ENCODE data around the gene SLC38A3.

The SLC38A3 gene

GRCh38 chr3:50204804-50205412 lies at the start of gene SLC38A3:
TSS of gene SLC38A3 (plus strand) at chr3:50205271. CDS start at chr3:50214200, 8,929 bp downstream.
- no peak for DNase-seq (ENCODE audit: low read depth)

GRCh38 chr3:50155491-50155878 lies 49.6 kb upstream of the SLC38A3 start:
- no peak for DNase-seq (ENCODE audit: low read depth)

GRCh38 chr3:50155891-50156290 lies 49.2 kb upstream of the SLC38A3 start:
- DNase-seq (ENCODE audit: low read depth) = no peak

- no peak for DNase-seq (ENCODE audit: low read depth)
Observed at GRCh38 chr3:50156549-50157493, 48.2 kb upstream of the SLC38A3 start.

- DNase-seq (ENCODE audit: low read depth) = no peak
Observed at GRCh38 chr3:50157827-50158529, 47.1 kb upstream of the SLC38A3 start.

GRCh38 chr3:50158530-50159146 lies 46.4 kb upstream of the SLC38A3 start:
- DNase-seq (ENCODE audit: low read depth) = no peak

- no peak for DNase-seq (ENCODE audit: low read depth)
Observed at GRCh38 chr3:50160561-50160983, 44.5 kb upstream of the SLC38A3 start.

GRCh38 chr3:50161320-50161719 lies 43.8 kb upstream of the SLC38A3 start:
- no peak for DNase-seq (ENCODE audit: low read depth)

GRCh38 chr3:50162034-50162883 lies 42.8 kb upstream of the SLC38A3 start:
- DNase-seq (ENCODE audit: low read depth) = no peak

- no peak for DNase-seq (ENCODE audit: low read depth)
Observed at GRCh38 chr3:50163572-50164455, 41.3 kb upstream of the SLC38A3 start.

GRCh38 chr3:50164481-50164880 lies 40.6 kb upstream of the SLC38A3 start:
- DNase-seq (ENCODE audit: low read depth) = no peak

- no peak for DNase-seq (ENCODE audit: low read depth)
Observed at GRCh38 chr3:50164984-50165909, 39.8 kb upstream of the SLC38A3 start.

- DNase-seq (ENCODE audit: low read depth) = no peak
Observed at GRCh38 chr3:50165910-50166538, 39.0 kb upstream of the SLC38A3 start.

- DNase-seq (ENCODE audit: low read depth) = no peak
Observed at GRCh38 chr3:50166620-50167019, 38.5 kb upstream of the SLC38A3 start.

- DNase-seq (ENCODE audit: low read depth) = no peak
Observed at GRCh38 chr3:50167069-50167840, 37.8 kb upstream of the SLC38A3 start.

- DNase-seq (ENCODE audit: low read depth) = no peak
Observed at GRCh38 chr3:50167841-50168209, 37.2 kb upstream of the SLC38A3 start.

GRCh38 chr3:50168388-50168787 lies 36.7 kb upstream of the SLC38A3 start:
- no peak for DNase-seq (ENCODE audit: low read depth)

GRCh38 chr3:50168791-50169190 lies 36.3 kb upstream of the SLC38A3 start:
- no peak for DNase-seq (ENCODE audit: low read depth)
